ENCODE results near the gene ZFAND3. TPM values are rescaled to one million over a fixed set of nuclear protein-coding genes. Genes with fewer than 3 reads are reported as not detected.

Gene ZFAND3
- total RNA-seq, 1 donor from 2014 or later: 31.2 TPM

DNA sequence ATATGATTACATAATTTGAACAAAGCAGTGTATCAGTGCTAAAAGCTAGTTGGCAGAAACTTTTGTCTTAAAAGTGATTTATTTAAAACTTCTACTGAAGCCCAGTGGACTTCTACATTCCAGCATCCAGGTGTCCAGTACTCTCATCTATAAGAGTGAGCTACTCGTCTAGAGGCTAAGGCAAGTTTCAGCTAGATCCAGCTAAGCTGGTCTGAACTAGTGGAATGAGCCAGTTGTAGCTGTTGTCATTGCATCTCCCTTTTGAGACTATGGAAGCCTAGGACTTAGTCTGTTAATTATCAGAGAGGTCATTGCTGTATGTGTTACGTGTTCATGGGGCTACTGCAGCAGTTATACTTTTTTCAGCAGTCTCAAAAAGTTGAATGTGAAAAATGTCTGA is 165.1 kb downstream of the ZFAND3 start:
- DNase-seq (ENCODE audit: extremely low spot score in 2 of 2): no peak
- Histone ChIP-seq H3K36me3 (no peaks in the 10 kb centered on the region), H3K9me3 (no peaks in the 10 kb centered on the region), H3K4me3 (no peak overlapping the region), H3K27me3 (no peaks in the 10 kb centered on the region), H3K4me1 (peaks cover 75% of the 10 kb centered on the region), H3K27ac (no peak overlapping the region)
- TF ChIP-seq POLR2AphosphoS5 (IDR thresholded peaks at IDR 0.05; ENCODE audit: insufficient read depth in 1 of 2, low read depth in 1 of 2) (no peak), POLR2A (IDR thresholded peaks at IDR 0.05) (no peak)
- TF ChIP-seq, protein P1, sequence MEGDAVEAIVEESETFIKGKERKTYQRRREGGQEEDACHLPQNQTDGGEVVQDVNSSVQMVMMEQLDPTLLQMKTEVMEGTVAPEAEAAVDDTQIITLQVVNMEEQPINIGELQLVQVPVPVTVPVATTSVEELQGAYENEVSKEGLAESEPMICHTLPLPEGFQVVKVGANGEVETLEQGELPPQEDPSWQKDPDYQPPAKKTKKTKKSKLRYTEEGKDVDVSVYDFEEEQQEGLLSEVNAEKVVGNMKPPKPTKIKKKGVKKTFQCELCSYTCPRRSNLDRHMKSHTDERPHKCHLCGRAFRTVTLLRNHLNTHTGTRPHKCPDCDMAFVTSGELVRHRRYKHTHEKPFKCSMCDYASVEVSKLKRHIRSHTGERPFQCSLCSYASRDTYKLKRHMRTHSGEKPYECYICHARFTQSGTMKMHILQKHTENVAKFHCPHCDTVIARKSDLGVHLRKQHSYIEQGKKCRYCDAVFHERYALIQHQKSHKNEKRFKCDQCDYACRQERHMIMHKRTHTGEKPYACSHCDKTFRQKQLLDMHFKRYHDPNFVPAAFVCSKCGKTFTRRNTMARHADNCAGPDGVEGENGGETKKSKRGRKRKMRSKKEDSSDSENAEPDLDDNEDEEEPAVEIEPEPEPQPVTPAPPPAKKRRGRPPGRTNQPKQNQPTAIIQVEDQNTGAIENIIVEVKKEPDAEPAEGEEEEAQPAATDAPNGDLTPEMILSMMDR (IDR thresholded peaks at IDR 0.05): no peak
- intact Hi-C loops (cut with DNase I): loop anchor here (10.0 kb wide), 1 partner anchor 890 kb away; no protein-coding TSS in a partner anchor

- Histone ChIP-seq H3K27ac (no peak overlapping the region), H3K9me3 (no peaks in the 10 kb centered on the region), H3K4me3 (no peak overlapping the region), H3K36me3 (no peaks in the 10 kb centered on the region), H3K27me3 (no peaks in the 10 kb centered on the region), H3K4me1 (peaks cover 67% of the 10 kb centered on the region)
- intact Hi-C loops (cut with DNase I): loop anchor here (10.0 kb wide), 1 partner anchor 891 kb away; no protein-coding TSS in a partner anchor
- TF ChIP-seq, protein P1 (IDR thresholded peaks at IDR 0.05): no peak
- no peak for TF ChIP-seq POLR2AphosphoS5 (IDR thresholded peaks at IDR 0.05; ENCODE audit: insufficient read depth in 1 of 2, low read depth in 1 of 2)
- no peak for TF ChIP-seq POLR2A (IDR thresholded peaks at IDR 0.05)
- DNase-seq (ENCODE audit: extremely low spot score in 2 of 2): no peak
These were observed 165.8 kb downstream of the ZFAND3 start for GRCh38 chr6:37985355-37985754.

GRCh38 chr6:37987018-37987417 is 167.5 kb downstream of the ZFAND3 start:
- no peak for DNase-seq (ENCODE audit: extremely low spot score in 2 of 2)
- Histone ChIP-seq H3K36me3 (no peaks in the 10 kb centered on the region), H3K9me3 (no peaks in the 10 kb centered on the region), H3K4me3 (no peak overlapping the region), H3K27ac (no peak overlapping the region), H3K4me1 (peaks cover 66% of the 10 kb centered on the region), H3K27me3 (no peaks in the 10 kb centered on the region)
- TF ChIP-seq POLR2A (IDR thresholded peaks at IDR 0.05): no peak
- TF ChIP-seq, protein P1 (IDR thresholded peaks at IDR 0.05): no peak
- no peak for TF ChIP-seq POLR2AphosphoS5 (IDR thresholded peaks at IDR 0.05; ENCODE audit: insufficient read depth in 1 of 2, low read depth in 1 of 2)
- intact Hi-C loops (cut with DNase I): loop anchor here (10.0 kb wide), 1 partner anchor 892 kb away; no protein-coding TSS in a partner anchor

GRCh38 chr6:37987559-37987958 is 168.0 kb downstream of the ZFAND3 start:
- H3K9me3 ChIP-seq: no peaks in the 10 kb centered on the region

GRCh38 chr6:37988127-37988526 is 168.6 kb downstream of the ZFAND3 start:
- Histone ChIP-seq H3K27ac (no peak overlapping the region), H3K27me3 (no peaks in the 10 kb centered on the region), H3K4me3 (no peak overlapping the region), H3K4me1 (peaks cover 66% of the 10 kb centered on the region), H3K36me3 (no peaks in the 10 kb centered on the region), H3K9me3 (no peaks in the 10 kb centered on the region)
- intact Hi-C loops (cut with DNase I): loop anchor here (10.0 kb wide), 1 partner anchor 893 kb away; no protein-coding TSS in a partner anchor
- no peak for TF ChIP-seq POLR2AphosphoS5 (IDR thresholded peaks at IDR 0.05; ENCODE audit: insufficient read depth in 1 of 2, low read depth in 1 of 2)
- TF ChIP-seq, protein P1 (IDR thresholded peaks at IDR 0.05): no peak
- TF ChIP-seq POLR2A (IDR thresholded peaks at IDR 0.05): no peak
- no peak for DNase-seq (ENCODE audit: extremely low spot score in 2 of 2)

More at GRCh38 chr6:37987559-37987958, 168.0 kb downstream of the ZFAND3 start:
- H3K27ac ChIP-seq: no peak overlapping the region
- DNase-seq (ENCODE audit: extremely low spot score in 2 of 2): no peak
- no peak for TF ChIP-seq POLR2A (IDR thresholded peaks at IDR 0.05)
- no peak for TF ChIP-seq POLR2AphosphoS5 (IDR thresholded peaks at IDR 0.05; ENCODE audit: insufficient read depth in 1 of 2, low read depth in 1 of 2)
- TF ChIP-seq, protein P1 (IDR thresholded peaks at IDR 0.05): no peak
- H3K27me3 ChIP-seq: no peaks in the 10 kb centered on the region
- peaks cover 67% of the 10 kb centered on the region for H3K4me1 ChIP-seq
- no peak overlapping the region for H3K4me3 ChIP-seq
- no peaks in the 10 kb centered on the region for H3K36me3 ChIP-seq
- intact Hi-C loops (cut with DNase I): loop anchor here (10.0 kb wide), 1 partner anchor 893 kb away; no protein-coding TSS in a partner anchor
